A549 treated with GW870086 at 1 μM for 4 hours (cell line): ENCODE results near the gene PALM. TPM values are rescaled to one million over a fixed set of nuclear protein-coding genes. Genes with fewer than 3 reads are reported as not detected.

Experiments used
- total RNA-seq: library from RNA; stranded (reverse); fragments of 200-300 nt; extraction: Qiagen RNA extraction; gene quantifications from 5 replicates; pipeline ENCODE4 v1.2.3, GENCODE V29; 2022; ENCODE audit warnings: low read depth

Gene PALM
- 9.8 to 18.2 TPM (median 15.0 TPM) in 5 replicates for total RNA-seq

GRCh38 chr19:708154-709143 lies at the start of gene PALM:
Gene PALM, plus strand, starts transcription at chr19:708935. Its CDS starts 212 bp downstream, at chr19:709147.

GRCh38 chr19:662962-663681 lies 45.6 kb upstream of the PALM start, which contains the start of gene RNF126:
Gene RNF126, minus strand, starts transcription at chr19:663214. Its CDS starts 93 bp downstream, at chr19:663121.

GRCh38 chr19:676339-677105 lies 32.2 kb upstream of the PALM start, which contains the start of gene FSTL3:
Gene FSTL3, plus strand, starts transcription at chr19:676392. Its CDS starts 32 bp downstream, at chr19:676424.

GRCh38 chr19:695352-695949 lies 13.3 kb upstream of the PALM start, which contains the start of gene PRSS57:
Gene PRSS57, minus strand, starts transcription at chr19:695452. Its CDS starts 22 bp downstream, at chr19:695430.

GRCh38 chr19:750640-751423 lies 42.1 kb downstream of the PALM start, which contains the start of gene MISP:
Gene MISP, plus strand, starts transcription at chr19:751112. Its CDS starts 5,835 bp downstream, at chr19:756947.

GRCh38 chr19:796692-797527 lies 88.2 kb downstream of the PALM start, which contains the start of gene PTBP1:
Gene PTBP1, plus strand, starts transcription at chr19:797452. Its CDS starts 46 bp downstream, at chr19:797498.

Other genes starting within 250 kb of the PALM start
- 0.80 to 1.3 TPM (median 1.00 TPM) in 5 replicates for gene SHC2, start 247.9 kb upstream of the PALM start, total RNA-seq
- gene MADCAM1, start 212.4 kb upstream of the PALM start, total RNA-seq: 0.14 to 0.40 TPM (median 0.33 TPM) in 5 replicates
- 12.4 to 16.5 TPM (median 14.8 TPM) in 5 replicates for gene TPGS1, start 201.4 kb upstream of the PALM start, total RNA-seq
- 63.4 to 96.7 TPM (median 95.7 TPM) in 5 replicates for gene CDC34, start 177.2 kb upstream of the PALM start, total RNA-seq
- gene GZMM, start 164.9 kb upstream of the PALM start, total RNA-seq: 0.27 to 0.57 TPM (median 0.38 TPM) in 3 of 5 replicates, not detected in the others
- 661 to 737 TPM (median 728 TPM) in 5 replicates for gene BSG, start 136.3 kb upstream of the PALM start, total RNA-seq
- gene HCN2, start 119.1 kb upstream of the PALM start, total RNA-seq: 28.8 to 39.6 TPM (median 38.9 TPM) in 5 replicates
- 74.9 to 100 TPM (median 98.7 TPM) in 5 replicates for gene POLRMT, start 75.4 kb upstream of the PALM start, total RNA-seq
- gene FGF22, start 69.1 kb upstream of the PALM start, total RNA-seq: 0.32 to 0.79 TPM (median 0.67 TPM) in 5 replicates
- gene RNF126, start 45.7 kb upstream of the PALM start, total RNA-seq: 57.4 to 74.9 TPM (median 73.8 TPM) in 5 replicates
- 198 to 248 TPM (median 224 TPM) in 5 replicates for gene FSTL3, start 32.5 kb upstream of the PALM start, total RNA-seq
- gene PRSS57, start 13.5 kb upstream of the PALM start, total RNA-seq: not detected in 5 replicates
- gene MISP, start 42.2 kb downstream of the PALM start, total RNA-seq: 67.0 to 86.8 TPM (median 81.7 TPM) in 5 replicates
- 206 to 217 TPM (median 211 TPM) in 5 replicates for gene PTBP1, start 88.5 kb downstream of the PALM start, total RNA-seq
- gene PLPPR3, start 113.0 kb downstream of the PALM start, total RNA-seq: 2.3 to 5.5 TPM (median 4.8 TPM) in 5 replicates
- gene AZU1, start 118.9 kb downstream of the PALM start, total RNA-seq: 0.15 to 0.41 TPM (median 0.35 TPM) in 4 of 5 replicates, not detected in the other
- gene PRTN3, start 132.1 kb downstream of the PALM start, total RNA-seq: 0.47 to 0.77 TPM (median 0.60 TPM) in 5 replicates
- gene ELANE, start 143.4 kb downstream of the PALM start, total RNA-seq: 0.16 to 0.30 TPM (median 0.29 TPM) in 3 of 5 replicates, not detected in the others
- 11.2 to 22.1 TPM (median 21.4 TPM) in 5 replicates for gene CFD, start 150.7 kb downstream of the PALM start, total RNA-seq
- gene MED16, start 184.3 kb downstream of the PALM start, total RNA-seq: 14.8 to 22.3 TPM (median 21.5 TPM) in 5 replicates
- not detected in 5 replicates for gene RNU6-9, start 184.5 kb downstream of the PALM start, total RNA-seq
- 28.8 to 49.8 TPM (median 38.1 TPM) in 5 replicates for gene R3HDM4, start 204.3 kb downstream of the PALM start, total RNA-seq
- gene KISS1R, start 208.4 kb downstream of the PALM start, total RNA-seq: 0.18 to 0.67 TPM (median 0.39 TPM) in 5 replicates
- 3.3 to 7.1 TPM (median 5.4 TPM) in 5 replicates for gene ARID3A, start 217.1 kb downstream of the PALM start, total RNA-seq